Ishikawa (cell line): Measurements from ENCODE around the gene PLPP3.

Experiments
- FOXM1 ChIP-seq: IDR thresholded peaks from 2 replicates; pipeline ENCODE4 v1.6.1; 2012; ENCODE audit warnings: low read depth, borderline replicate concordance
- RAD21 ChIP-seq: IDR thresholded peaks from 2 replicates; pipeline ENCODE4 v1.6.1; 2012; ENCODE audit warnings: low read depth

DNA sequence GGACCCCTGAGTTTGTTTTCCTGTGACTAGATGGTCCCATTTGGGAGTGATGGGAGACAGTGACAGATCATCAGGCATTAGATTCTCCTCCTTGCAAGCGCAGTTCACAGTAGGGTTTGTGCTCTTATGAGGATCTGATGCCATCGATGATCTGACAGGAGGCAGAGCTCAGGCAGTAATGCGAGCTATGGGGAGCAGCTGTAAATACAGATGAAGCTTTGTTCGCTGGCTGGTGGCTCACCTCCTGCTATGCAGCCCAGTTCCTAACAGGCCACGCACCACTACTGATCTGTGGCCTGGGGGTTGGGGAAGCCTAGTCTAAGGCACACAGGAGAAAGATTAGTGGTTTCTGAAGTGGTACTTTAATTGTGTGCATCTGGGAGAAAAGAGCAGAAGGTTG is 7.1 kb upstream of the PLPP3 start:
- TF ChIP-seq RAD21: no peak
- no peak for TF ChIP-seq FOXM1
